ENCODE measurements around the gene VPS13D.

DNA sequence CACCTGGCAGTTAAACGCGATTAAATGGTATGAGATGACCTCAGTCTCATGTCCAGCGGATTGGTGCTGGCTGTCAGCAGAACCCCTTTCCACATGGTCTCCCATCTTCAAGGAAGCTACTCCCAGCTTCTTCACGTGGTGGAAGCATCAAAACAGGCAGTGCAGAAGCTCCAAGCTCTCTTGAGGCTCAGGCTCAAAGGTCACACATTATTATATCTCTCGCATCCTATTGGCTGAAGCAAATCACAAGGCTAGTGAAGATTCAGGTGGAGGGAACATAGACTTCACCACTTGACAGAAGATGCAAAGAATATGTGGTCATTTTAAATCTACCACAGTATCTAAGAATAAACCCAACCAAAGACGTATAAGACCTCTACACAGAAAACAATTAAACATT is 181.9 kb downstream of the VPS13D start:
- TF ChIP-seq, protein P1, sequence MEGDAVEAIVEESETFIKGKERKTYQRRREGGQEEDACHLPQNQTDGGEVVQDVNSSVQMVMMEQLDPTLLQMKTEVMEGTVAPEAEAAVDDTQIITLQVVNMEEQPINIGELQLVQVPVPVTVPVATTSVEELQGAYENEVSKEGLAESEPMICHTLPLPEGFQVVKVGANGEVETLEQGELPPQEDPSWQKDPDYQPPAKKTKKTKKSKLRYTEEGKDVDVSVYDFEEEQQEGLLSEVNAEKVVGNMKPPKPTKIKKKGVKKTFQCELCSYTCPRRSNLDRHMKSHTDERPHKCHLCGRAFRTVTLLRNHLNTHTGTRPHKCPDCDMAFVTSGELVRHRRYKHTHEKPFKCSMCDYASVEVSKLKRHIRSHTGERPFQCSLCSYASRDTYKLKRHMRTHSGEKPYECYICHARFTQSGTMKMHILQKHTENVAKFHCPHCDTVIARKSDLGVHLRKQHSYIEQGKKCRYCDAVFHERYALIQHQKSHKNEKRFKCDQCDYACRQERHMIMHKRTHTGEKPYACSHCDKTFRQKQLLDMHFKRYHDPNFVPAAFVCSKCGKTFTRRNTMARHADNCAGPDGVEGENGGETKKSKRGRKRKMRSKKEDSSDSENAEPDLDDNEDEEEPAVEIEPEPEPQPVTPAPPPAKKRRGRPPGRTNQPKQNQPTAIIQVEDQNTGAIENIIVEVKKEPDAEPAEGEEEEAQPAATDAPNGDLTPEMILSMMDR (IDR thresholded peaks at IDR 0.05; ENCODE audit: low read depth, low read length, poor library complexity, severe bottlenecking) = no peak
- TF ChIP-seq EZH2phosphoT487 (IDR thresholded peaks at IDR 0.05; ENCODE audit: borderline replicate concordance, low read length) = no peak

Measured in DOHH2 (cell line).